Measurements from ENCODE around the gene BUD23.

The BUD23 gene

DNA sequence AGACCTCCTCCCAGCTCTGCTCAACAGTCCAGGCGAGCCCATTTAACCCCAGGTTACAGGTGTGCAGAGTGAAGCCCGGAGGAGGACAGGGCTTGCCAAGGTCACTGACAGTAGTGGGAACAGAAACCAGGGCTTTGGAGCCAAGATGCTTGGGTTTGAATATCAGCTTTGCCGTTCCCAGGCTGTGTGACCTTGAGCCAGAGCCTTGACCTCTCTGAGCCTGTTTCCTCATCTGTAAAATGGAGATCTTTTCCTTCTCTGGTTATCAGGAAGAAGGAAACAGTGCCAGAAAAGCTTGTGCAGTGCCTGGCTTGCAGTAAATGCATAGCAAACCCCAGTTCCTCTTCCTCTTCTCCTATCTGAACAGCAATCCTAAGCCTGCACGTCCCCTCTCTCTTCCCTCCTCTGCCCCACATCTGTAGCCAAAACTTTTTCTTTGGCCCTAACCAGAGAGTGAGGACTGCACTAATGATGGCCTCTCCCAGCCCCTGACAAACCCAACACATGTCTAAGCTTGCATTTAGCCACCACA, 37.7 kb upstream of the BUD23 start:
- DNase-seq (ENCODE audit: low spot score), result no peak
- TF ChIP-seq, protein P1, sequence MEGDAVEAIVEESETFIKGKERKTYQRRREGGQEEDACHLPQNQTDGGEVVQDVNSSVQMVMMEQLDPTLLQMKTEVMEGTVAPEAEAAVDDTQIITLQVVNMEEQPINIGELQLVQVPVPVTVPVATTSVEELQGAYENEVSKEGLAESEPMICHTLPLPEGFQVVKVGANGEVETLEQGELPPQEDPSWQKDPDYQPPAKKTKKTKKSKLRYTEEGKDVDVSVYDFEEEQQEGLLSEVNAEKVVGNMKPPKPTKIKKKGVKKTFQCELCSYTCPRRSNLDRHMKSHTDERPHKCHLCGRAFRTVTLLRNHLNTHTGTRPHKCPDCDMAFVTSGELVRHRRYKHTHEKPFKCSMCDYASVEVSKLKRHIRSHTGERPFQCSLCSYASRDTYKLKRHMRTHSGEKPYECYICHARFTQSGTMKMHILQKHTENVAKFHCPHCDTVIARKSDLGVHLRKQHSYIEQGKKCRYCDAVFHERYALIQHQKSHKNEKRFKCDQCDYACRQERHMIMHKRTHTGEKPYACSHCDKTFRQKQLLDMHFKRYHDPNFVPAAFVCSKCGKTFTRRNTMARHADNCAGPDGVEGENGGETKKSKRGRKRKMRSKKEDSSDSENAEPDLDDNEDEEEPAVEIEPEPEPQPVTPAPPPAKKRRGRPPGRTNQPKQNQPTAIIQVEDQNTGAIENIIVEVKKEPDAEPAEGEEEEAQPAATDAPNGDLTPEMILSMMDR (IDR thresholded peaks at IDR 0.05; ENCODE audit: extremely low read depth, missing control alignments), result no peak

DNA sequence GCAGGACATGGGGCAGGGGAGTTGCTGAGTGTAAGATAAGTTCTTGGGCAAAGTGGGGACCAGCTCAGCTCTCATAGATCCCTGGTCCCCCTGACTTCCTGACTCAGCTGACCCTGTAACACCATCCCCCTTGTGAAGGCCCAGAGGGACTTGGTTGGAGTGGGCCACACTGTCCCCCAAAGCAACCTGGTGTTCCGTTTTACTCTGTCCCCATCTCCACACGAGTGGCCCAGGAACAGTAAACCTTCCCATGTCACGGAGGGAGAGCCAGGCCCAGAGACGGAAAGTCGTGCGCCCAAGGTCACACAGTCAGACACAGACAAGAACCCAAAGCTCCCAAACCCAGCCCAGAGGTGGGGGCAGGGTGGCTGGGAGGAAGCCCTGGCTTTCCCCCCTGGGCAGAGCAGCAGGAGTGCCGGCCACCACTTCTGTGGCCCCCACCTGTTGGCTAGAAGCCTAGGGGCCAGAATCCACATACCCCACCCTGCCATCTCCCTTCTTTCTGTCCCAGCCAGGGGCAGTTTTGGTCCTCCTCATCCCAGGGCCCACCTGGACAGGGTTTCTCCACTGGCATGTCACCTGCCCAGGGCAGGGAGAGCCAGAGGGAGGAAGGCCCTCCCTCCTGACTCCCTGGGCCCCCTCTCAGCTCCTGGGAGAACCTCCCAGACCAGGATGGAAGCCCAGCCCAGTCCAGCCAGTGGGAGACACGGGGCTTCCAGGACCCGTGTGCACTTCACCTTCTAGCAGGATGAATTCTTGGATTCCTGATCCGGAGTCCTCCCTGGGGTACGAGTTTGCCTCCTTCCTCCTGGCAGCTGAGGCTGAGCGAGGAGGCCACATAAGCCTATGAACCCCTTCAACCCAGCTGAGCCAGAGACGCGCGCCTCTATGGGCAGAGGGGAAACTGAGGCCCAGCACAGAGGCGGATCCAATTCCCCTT, 36.3 kb upstream of the BUD23 start:
- no peak for DNase-seq (ENCODE audit: low spot score)
- TF ChIP-seq, protein P1 (IDR thresholded peaks at IDR 0.05; ENCODE audit: extremely low read depth, missing control alignments), result no peak

DNA sequence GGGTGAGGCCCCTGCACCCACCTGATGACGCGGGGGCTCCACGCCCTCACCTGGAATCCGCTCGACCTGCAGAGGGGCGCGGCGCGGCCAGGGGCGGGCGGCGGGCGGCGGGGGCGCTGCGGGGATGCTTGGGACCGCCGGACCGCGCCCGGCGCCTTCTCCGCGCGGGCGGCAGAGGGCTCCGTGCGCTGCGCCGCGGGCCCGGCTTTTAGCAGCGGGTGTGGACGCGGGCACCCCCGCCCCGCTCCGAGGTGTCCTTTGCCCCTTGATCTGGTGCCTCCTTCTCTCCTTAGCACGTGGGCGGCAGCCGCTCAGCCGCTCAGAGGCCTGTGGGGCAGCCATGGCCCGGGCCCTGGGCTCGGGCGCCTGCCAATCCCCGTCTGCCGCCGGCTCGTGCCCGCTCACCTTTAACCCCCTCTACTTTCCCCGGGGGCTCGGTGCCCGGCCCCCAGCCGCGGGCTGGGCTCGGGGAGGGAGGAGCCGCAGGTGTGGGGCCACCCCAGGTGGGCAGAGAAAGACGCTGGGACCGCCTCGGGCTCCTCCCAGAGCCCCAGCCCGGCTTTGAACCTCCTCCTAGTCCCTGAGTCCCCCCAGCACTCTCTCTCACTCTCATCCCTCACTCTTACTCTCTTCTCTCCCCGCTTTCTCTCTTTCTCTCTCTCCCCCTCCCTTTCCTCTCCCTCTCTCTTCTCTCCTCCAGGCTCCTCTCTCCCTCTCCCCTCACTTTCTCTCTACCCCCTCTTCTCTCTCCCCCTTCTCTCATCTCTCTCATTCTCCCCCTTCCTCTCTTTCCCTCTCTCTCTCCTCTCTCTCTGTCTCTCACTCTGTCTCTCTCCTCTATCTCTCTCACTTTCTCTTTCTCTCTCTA, 35.4 kb upstream of the BUD23 start:
- DNase-seq (ENCODE audit: low spot score), result peak; percentile 63
- TF ChIP-seq, protein P1 (IDR thresholded peaks at IDR 0.05; ENCODE audit: extremely low read depth, missing control alignments), result no peak

DNA sequence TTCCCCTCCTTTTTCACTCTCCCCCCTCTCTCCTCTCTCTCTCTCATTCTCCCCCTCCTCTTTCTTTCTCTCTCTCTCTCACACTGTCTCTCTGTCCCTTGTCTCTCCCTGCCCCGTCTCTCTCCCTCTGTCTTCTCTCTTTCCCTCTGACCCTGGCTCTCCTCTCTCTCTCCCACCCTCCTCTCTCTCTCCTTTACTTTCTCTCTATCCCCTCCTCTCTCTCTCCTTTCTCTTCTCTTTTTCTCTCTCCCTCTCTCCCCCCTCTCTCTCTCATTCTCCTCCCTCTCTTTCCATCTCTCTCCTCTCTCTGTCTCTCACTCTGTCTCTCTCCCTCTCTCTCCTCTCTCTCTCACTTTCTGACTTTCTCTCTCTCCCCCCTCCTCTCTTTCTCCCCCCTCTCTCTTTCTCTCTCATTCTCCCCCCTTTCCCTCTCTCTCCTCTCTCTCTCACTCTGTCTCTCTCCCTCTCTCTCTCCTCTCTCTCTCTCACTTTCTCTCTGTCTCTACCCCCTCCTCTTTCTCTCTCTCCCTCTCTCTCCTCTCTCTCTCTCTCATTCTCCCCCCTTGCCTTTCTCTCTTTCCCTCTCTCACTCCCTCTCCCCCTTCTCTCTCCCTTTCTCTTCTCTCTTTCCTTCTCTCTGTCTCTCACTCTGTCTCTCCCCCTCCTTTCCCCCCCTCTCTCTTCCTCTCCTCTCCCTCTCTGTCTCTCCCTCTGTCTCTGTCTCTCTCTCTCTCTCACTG, 34.6 kb upstream of the BUD23 start:
- TF ChIP-seq, protein P1 (IDR thresholded peaks at IDR 0.05; ENCODE audit: extremely low read depth, missing control alignments), result no peak

DNA sequence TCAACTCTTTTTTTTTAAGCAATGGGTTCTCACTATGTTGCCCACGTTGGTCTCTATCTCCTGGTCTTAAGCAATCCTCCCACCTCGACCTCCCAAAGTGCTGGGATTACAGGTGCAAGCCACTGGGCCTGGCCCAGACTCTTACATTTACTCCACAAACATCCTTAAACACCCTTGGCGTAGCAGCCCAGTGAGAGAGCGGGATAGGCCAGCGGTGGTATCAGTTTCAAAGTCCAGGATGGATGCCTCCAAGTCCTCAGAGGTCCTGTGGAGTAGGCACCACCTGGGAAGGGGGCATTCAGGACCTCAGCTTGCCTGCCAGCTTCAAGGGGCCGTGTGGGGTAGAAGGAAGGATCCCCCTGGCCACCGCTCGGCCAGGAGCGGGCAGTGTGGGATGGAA, 33.8 kb upstream of the BUD23 start:
- DNase-seq (ENCODE audit: low spot score), result no peak
- TF ChIP-seq, protein P1 (IDR thresholded peaks at IDR 0.05; ENCODE audit: extremely low read depth, missing control alignments), result no peak

More for the DNA sequence above, 34.6 kb upstream of the BUD23 start:
- no peak for DNase-seq (ENCODE audit: low spot score)

DNA sequence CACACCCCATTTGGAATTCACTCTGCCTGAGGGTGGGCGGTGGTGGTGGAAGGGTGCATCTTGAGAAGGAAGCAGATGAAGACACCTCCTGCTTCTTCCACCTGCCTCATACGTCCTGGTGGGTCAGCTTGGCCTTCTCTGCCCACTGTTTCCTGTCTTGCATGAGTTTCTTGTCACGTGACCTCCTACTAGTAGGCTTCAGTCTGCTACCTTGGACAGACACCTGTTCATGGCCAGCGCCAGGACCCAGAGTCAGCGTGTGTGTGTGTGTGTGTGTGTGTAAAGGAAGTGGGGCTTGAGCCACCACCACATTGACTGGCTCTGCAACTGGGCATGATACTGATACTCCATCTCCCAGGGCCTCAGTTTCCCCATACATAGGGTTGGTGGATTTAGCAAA, 32.9 kb upstream of the BUD23 start:
- TF ChIP-seq, protein P1 (IDR thresholded peaks at IDR 0.05; ENCODE audit: extremely low read depth, missing control alignments), result no peak
- DNase-seq (ENCODE audit: low spot score), result no peak
